ENCODE data around the gene GSTO1. TPM values are rescaled to one million over a fixed set of nuclear protein-coding genes. Genes with fewer than 3 reads are reported as not detected.
A peak's percentile ranks its signal among the peaks of the same experiment; 100 is the strongest.

Gene GSTO1
- total and polyA plus RNA-seq, 2 of the 13 experiments (the other 11 are each of a cell fraction or from before 2014, with no cell fraction given) = 228 to 300 TPM

DNA sequence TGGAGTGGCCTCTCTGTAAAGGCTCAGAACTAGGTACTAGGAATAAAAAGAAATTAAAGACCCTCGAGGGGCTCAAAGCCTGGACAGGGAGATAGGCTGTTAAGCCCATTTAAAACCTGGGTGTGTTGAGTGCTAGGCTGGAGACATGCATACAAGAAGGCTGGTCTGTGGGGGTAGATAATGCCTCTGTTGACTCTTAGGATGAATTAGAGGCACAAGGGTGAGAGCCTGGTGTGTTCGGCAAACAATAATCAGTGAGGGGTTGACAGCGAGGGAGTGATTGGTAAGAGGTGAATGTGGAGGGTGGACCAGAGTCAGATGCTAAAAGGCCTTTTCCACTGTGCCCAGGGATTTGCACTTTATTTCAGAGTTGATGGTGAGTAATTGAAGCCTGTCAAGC is 27.0 kb downstream of the GSTO1 start:
- no peak for DNase-seq (ENCODE audit: low spot score)
- Histone ChIP-seq H3K27me3 (ENCODE audit: control insufficient read depth in 1 of 2, insufficient read depth in 2 of 2, low read length in 2 of 2) (no peaks in the 10 kb centered on the region), H3K9me3 (ENCODE audit: low read length) (no peaks in the 10 kb centered on the region), H2AFZ (ENCODE audit: low read length) (no peak overlapping the region), H3K4me3 (replicated peaks in 1 of 3; ENCODE audit: insufficient read depth in 1 of 3, low read depth in 2 of 3, low read length in 3 of 3) (no peak overlapping the region), H3K4me1 (ENCODE audit: insufficient read depth, low read length) (peaks cover 85% of the 10 kb centered on the region), H3K9ac (ENCODE audit: insufficient read depth, low read depth, low read length) (no peak overlapping the region), H3K36me3 (replicated peaks in 1 of 2; ENCODE audit: control insufficient read depth in 1 of 2, insufficient read depth in 2 of 2, low read length in 2 of 2) (no peaks in the 10 kb centered on the region), H3K27ac (ENCODE audit: extremely low read length, insufficient read depth, low read length) (no peak overlapping the region), H3K4me2 (ENCODE audit: low read depth, low read length) (no peak overlapping the region), H4K20me1 (ENCODE audit: insufficient read depth, low read length) (no peaks in the 10 kb centered on the region), H3K79me2 (ENCODE audit: insufficient read depth, low read length) (no peaks in the 10 kb centered on the region)
- WGBS (ENCODE audit: low lambda C conversion rate) = 30% methylated on average over 3 of the region's 3 CpGs
- ChIA-PET POLR2A (no interaction called here), CTCF (ENCODE audit: low intra/inter-chr PET ratio, low total read pairs) (no interaction called here)
- in situ Hi-C loops (cut with HindIII; ENCODE audit: extremely low pct_ligation_motif_present, low pct_unique_long_range_greater_than_20kb) = no loop called here
- no TSS peak for BruUV-seq (replicated peaks)
- intact Hi-C loops (cut with micrococcal nuclease; ENCODE audit: unreplicated experiment) = no loop called here
- peak; percentile 59 for ATAC-seq
- FAIRE-seq = no peak
- TF ChIP-seq RBM22 (optimal IDR thresholded peaks at IDR 0.05; ENCODE audit: low read length) = no peak
- TF ChIP-seq, protein P1, sequence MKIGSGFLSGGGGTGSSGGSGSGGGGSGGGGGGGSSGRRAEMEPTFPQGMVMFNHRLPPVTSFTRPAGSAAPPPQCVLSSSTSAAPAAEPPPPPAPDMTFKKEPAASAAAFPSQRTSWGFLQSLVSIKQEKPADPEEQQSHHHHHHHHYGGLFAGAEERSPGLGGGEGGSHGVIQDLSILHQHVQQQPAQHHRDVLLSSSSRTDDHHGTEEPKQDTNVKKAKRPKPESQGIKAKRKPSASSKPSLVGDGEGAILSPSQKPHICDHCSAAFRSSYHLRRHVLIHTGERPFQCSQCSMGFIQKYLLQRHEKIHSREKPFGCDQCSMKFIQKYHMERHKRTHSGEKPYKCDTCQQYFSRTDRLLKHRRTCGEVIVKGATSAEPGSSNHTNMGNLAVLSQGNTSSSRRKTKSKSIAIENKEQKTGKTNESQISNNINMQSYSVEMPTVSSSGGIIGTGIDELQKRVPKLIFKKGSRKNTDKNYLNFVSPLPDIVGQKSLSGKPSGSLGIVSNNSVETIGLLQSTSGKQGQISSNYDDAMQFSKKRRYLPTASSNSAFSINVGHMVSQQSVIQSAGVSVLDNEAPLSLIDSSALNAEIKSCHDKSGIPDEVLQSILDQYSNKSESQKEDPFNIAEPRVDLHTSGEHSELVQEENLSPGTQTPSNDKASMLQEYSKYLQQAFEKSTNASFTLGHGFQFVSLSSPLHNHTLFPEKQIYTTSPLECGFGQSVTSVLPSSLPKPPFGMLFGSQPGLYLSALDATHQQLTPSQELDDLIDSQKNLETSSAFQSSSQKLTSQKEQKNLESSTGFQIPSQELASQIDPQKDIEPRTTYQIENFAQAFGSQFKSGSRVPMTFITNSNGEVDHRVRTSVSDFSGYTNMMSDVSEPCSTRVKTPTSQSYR (CRISPR knock-in tag; IDR thresholded peaks at IDR 0.05; ENCODE audit: borderline replicate concordance) = peak; percentile 46; the same call in 1 of the 2 replicates
- 0 out of 2 replicates have a peak, but pooled peaks have one; percentile 28 for TF ChIP-seq PPARG (CRISPR knock-in tag; conservative IDR thresholded peaks at IDR 0.05)
- TF ChIP-seq RBM39 (IDR thresholded peaks at IDR 0.05; ENCODE audit: low read depth, low read length, poor library complexity, severe bottlenecking) = no peak
- 0 out of 2 replicates have a peak, but pooled peaks have one; percentile 9 for TF ChIP-seq PHF21A (CRISPR knock-in tag; IDR thresholded peaks at IDR 0.05)
- TF ChIP-seq, protein P2, sequence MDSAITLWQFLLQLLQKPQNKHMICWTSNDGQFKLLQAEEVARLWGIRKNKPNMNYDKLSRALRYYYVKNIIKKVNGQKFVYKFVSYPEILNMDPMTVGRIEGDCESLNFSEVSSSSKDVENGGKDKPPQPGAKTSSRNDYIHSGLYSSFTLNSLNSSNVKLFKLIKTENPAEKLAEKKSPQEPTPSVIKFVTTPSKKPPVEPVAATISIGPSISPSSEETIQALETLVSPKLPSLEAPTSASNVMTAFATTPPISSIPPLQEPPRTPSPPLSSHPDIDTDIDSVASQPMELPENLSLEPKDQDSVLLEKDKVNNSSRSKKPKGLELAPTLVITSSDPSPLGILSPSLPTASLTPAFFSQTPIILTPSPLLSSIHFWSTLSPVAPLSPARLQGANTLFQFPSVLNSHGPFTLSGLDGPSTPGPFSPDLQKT (CRISPR knock-in tag; IDR thresholded peaks at IDR 0.05; ENCODE audit: borderline replicate concordance) = no peak
- no peak for TF ChIP-seq NBN (conservative IDR thresholded peaks at IDR 0.05)
- TF ChIP-seq, protein P3, sequence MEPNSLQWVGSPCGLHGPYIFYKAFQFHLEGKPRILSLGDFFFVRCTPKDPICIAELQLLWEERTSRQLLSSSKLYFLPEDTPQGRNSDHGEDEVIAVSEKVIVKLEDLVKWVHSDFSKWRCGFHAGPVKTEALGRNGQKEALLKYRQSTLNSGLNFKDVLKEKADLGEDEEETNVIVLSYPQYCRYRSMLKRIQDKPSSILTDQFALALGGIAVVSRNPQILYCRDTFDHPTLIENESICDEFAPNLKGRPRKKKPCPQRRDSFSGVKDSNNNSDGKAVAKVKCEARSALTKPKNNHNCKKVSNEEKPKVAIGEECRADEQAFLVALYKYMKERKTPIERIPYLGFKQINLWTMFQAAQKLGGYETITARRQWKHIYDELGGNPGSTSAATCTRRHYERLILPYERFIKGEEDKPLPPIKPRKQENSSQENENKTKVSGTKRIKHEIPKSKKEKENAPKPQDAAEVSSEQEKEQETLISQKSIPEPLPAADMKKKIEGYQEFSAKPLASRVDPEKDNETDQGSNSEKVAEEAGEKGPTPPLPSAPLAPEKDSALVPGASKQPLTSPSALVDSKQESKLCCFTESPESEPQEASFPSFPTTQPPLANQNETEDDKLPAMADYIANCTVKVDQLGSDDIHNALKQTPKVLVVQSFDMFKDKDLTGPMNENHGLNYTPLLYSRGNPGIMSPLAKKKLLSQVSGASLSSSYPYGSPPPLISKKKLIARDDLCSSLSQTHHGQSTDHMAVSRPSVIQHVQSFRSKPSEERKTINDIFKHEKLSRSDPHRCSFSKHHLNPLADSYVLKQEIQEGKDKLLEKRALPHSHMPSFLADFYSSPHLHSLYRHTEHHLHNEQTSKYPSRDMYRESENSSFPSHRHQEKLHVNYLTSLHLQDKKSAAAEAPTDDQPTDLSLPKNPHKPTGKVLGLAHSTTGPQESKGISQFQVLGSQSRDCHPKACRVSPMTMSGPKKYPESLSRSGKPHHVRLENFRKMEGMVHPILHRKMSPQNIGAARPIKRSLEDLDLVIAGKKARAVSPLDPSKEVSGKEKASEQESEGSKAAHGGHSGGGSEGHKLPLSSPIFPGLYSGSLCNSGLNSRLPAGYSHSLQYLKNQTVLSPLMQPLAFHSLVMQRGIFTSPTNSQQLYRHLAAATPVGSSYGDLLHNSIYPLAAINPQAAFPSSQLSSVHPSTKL (CRISPR knock-in tag; IDR thresholded peaks at IDR 0.05) = peak; percentile 44; the same call in 1 of the 2 replicates
- no peak for TF ChIP-seq ZBTB20 (CRISPR knock-in tag; IDR thresholded peaks at IDR 0.05; ENCODE audit: borderline replicate concordance, low read depth)
- TF ChIP-seq PCBP2 (optimal IDR thresholded peaks at IDR 0.05; ENCODE audit: low read depth, low read length, poor library complexity, severe bottlenecking) = no peak
- no peak for TF ChIP-seq ZFP90 (CRISPR knock-in tag; IDR thresholded peaks at IDR 0.05; ENCODE audit: borderline replicate concordance)
- TF ChIP-seq ZNF577 (CRISPR knock-in tag; IDR thresholded peaks at IDR 0.05; ENCODE audit: borderline replicate concordance, low read depth) = no peak
- TF ChIP-seq ZNF720 (CRISPR knock-in tag; IDR thresholded peaks at IDR 0.05) = no peak
- no peak for TF ChIP-seq CHCHD3 (CRISPR knock-in tag; IDR thresholded peaks at IDR 0.05)
- no peak for TF ChIP-seq SOX13 (IDR thresholded peaks at IDR 0.05)
- TF ChIP-seq SOX13 (CRISPR knock-in tag; conservative IDR thresholded peaks at IDR 0.05 in 1 of 2, IDR thresholded peaks at IDR 0.05 in 1 of 2) = peak in 1 of 2 experiments; percentile 25; a peak in 1 of 4 replicates
- TF ChIP-seq ZMYM4 (CRISPR knock-in tag; IDR thresholded peaks at IDR 0.05) = 0 out of 2 replicates have a peak, but pooled peaks have one; percentile 23

Measured in HepG2 (cell line).